ENCODE results near the gene EIF4EBP3. TPM values are rescaled to one million over a fixed set of nuclear protein-coding genes. Genes with fewer than 3 reads are reported as not detected.

The EIF4EBP3 gene
- total RNA-seq, 1 experiment from 2014 or later: 7.7 TPM

DNA sequence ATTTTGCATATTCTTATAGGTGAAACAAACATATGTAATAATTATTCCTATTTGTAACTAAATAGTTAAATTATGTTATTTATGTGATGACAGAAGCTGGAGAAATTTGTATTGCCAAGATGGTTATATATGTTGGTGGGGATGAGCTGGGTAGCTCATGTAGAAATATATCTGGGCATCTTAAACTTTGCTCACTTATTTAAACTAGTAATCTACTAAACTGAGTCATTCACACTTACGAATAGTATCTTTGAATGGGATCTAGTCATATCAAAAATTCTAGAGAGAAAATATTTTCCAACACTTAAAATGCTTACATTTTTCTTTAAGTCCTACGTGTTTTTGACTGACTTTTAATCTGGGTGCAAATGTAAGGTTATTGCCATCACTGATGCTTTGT, 44.6 kb upstream of the EIF4EBP3 start:
- H3K4me1 ChIP-seq (ENCODE audit: insufficient read depth, low read length): no peaks in the 10 kb centered on the region
- H2BK5ac ChIP-seq (ENCODE audit: insufficient read length, low read length): no peak overlapping the region
- no peak overlapping the region for H2BK12ac ChIP-seq (ENCODE audit: insufficient read length, low read depth, low read length)
- no peak overlapping the region for H2AFZ ChIP-seq (ENCODE audit: low read length)
- H3K27ac ChIP-seq (ENCODE audit: insufficient read length, low read depth, low read length): no peak overlapping the region
- H2BK20ac ChIP-seq (ENCODE audit: low read depth, low read length, poor library complexity, severe bottlenecking): no peak overlapping the region
- no peak overlapping the region for H2BK120ac ChIP-seq (ENCODE audit: low read depth, low read length, poor library complexity, severe bottlenecking)
- H4K5ac ChIP-seq (ENCODE audit: insufficient read length, low read depth, low read length): no peak overlapping the region
- no peak overlapping the region for H4K8ac ChIP-seq (replicated peaks; ENCODE audit: insufficient read length, low read depth, low read length)
- WGBS (ENCODE audit: extremely low coverage, insufficient read length, low lambda C conversion rate): no CpG with 5 or more reads among the region's 2 CpGs
- Mint-ChIP-seq H3K4me3 (no peak overlapping the region), H3K36me3 (ENCODE audit: insufficient read depth in 1 of 3, low read depth in 3 of 3) (peaks cover 11 to 38% (median 32%) of the 10 kb centered on the region in 3 experiments; a peak in 6 of 7 replicates), H3K27ac (no peak overlapping the region), H3K27me3 (ENCODE audit: low read depth) (no peaks in the 10 kb centered on the region), H3K4me1 (no peaks in the 10 kb centered on the region), H3K9me3 (no peaks in the 10 kb centered on the region)
- no peak overlapping the region for H4K91ac ChIP-seq (ENCODE audit: insufficient read length, low read depth, low read length)
- H3K23ac ChIP-seq (ENCODE audit: insufficient read length, low read depth, low read length): no peak overlapping the region
- H3K4ac ChIP-seq (ENCODE audit: low read depth, low read length): no peak overlapping the region
- H3K27me3 ChIP-seq (ENCODE audit: insufficient read depth, low read length): no peaks in the 10 kb centered on the region
- H2BK15ac ChIP-seq (ENCODE audit: low read depth, low read length): no peak overlapping the region
- H3K9me3 ChIP-seq (ENCODE audit: control insufficient read depth, low read depth, low read length): no peaks in the 10 kb centered on the region
- H2AK5ac ChIP-seq (ENCODE audit: insufficient read length, low read length): no peak overlapping the region
- H3K9ac ChIP-seq (ENCODE audit: extremely low read depth, insufficient read length, low read length): no peak overlapping the region
- H3T11ph ChIP-seq (ENCODE audit: low read length): no peak overlapping the region
- no peak overlapping the region for H3K56ac ChIP-seq (ENCODE audit: insufficient read length, low read depth, low read length)
- H4K20me1 ChIP-seq (ENCODE audit: control insufficient read depth, insufficient read depth, insufficient read length): no peaks in the 10 kb centered on the region
- no peaks in the 10 kb centered on the region for H3K79me2 ChIP-seq (ENCODE audit: insufficient read depth, low read length)
- TF ChIP-seq, protein P1, sequence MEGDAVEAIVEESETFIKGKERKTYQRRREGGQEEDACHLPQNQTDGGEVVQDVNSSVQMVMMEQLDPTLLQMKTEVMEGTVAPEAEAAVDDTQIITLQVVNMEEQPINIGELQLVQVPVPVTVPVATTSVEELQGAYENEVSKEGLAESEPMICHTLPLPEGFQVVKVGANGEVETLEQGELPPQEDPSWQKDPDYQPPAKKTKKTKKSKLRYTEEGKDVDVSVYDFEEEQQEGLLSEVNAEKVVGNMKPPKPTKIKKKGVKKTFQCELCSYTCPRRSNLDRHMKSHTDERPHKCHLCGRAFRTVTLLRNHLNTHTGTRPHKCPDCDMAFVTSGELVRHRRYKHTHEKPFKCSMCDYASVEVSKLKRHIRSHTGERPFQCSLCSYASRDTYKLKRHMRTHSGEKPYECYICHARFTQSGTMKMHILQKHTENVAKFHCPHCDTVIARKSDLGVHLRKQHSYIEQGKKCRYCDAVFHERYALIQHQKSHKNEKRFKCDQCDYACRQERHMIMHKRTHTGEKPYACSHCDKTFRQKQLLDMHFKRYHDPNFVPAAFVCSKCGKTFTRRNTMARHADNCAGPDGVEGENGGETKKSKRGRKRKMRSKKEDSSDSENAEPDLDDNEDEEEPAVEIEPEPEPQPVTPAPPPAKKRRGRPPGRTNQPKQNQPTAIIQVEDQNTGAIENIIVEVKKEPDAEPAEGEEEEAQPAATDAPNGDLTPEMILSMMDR (conservative IDR thresholded peaks at IDR 0.05): no peak
- H3K18ac ChIP-seq (ENCODE audit: insufficient read length, low read depth, low read length): no peak overlapping the region
- no peak overlapping the region for H3K14ac ChIP-seq (ENCODE audit: insufficient read depth, low read length)
- no peaks in the 10 kb centered on the region for H3K79me1 ChIP-seq (ENCODE audit: insufficient read depth, low read depth, low read length, poor library complexity, severe bottlenecking)
- no peak for DNase-seq
- H3K4me2 ChIP-seq (ENCODE audit: insufficient read depth, insufficient read length, low read length): no peak overlapping the region
- no peaks in the 10 kb centered on the region for H3K23me2 ChIP-seq (ENCODE audit: insufficient read length, low read depth, low read length, poor library complexity, severe bottlenecking)
